WTC11 (cell line): ENCODE data around the gene SIAH3. TPM values are rescaled to one million over a fixed set of nuclear protein-coding genes. Genes with fewer than 3 reads are reported as not detected.

ENCODE experiments used
- ATAC-seq: fragments of 200-7000 bp; cut with Tn5 transposase; 2 replicates; pipeline ENCODE4 v1.10.0; 2021; ENCODE audit warnings: mild to moderate bottlenecking, moderate library complexity
- CTCF ChIA-PET: fragments of 300-600 bp; sonication (Branson Sonifier 250); formaldehyde crosslinking; loops from one replicate; lab custom pipeline; 2021; ENCODE audit warnings: antibody characterized with exemption; lab: Charles Lee
- POLR2A ChIA-PET: fragments of 350-600 bp; sonication (Branson Sonifier 250); formaldehyde crosslinking; loops from one replicate; lab custom pipeline; 2021; ENCODE audit warnings: antibody characterized with exemption; lab: Charles Lee
- DNase-seq: peaks from one replicate; pipeline ENCODE4 v3.0.0; 2021; ENCODE audit warnings: low spot score
- H3K27ac Mint-ChIP-seq: 2 replicates; pipeline ENCODE4 v1.8.0; 2021; ENCODE audit warnings: mixed read lengths
- H3K27me3 Mint-ChIP-seq: 2 replicates; pipeline ENCODE4 v1.8.0; 2021; ENCODE audit warnings: low read depth, mild to moderate bottlenecking, moderate library complexity, mixed read lengths
- H3K36me3 Mint-ChIP-seq: 2 replicates; pipeline ENCODE4 v1.8.0; 2021; ENCODE audit warnings: mixed read lengths
- H3K4me1 Mint-ChIP-seq: 2 replicates; pipeline ENCODE4 v1.8.0; 2022; ENCODE audit warnings: mixed read lengths
- H3K4me3 Mint-ChIP-seq: 2 replicates; pipeline ENCODE4 v1.8.0; 2021; ENCODE audit warnings: mild to moderate bottlenecking, moderate library complexity, mixed read lengths
- H3K9me3 Mint-ChIP-seq: 2 replicates; pipeline ENCODE4 v1.8.0; 2021; ENCODE audit warnings: mixed read lengths
- ARID4B ChIP-seq: sonication (generic); formaldehyde crosslinking; IDR thresholded peaks from 2 replicates; pipeline ENCODE4 v1.8.0; 2023; ENCODE audit warnings: missing genetic modification reagents, mild to moderate bottlenecking, borderline replicate concordance
- ATF1 ChIP-seq: sonication (generic); formaldehyde crosslinking; IDR thresholded peaks from 2 replicates; pipeline ENCODE4 v1.8.1; 2023; ENCODE audit warnings: mild to moderate bottlenecking, moderate library complexity, missing genetic modification reagents
- FOXP4 ChIP-seq: sonication (generic); formaldehyde crosslinking; IDR thresholded peaks from 2 replicates; pipeline ENCODE4 v1.8.0; 2022; ENCODE audit warnings: mild to moderate bottlenecking, missing genetic modification reagents
- GABPB1 ChIP-seq: sonication (generic); formaldehyde crosslinking; IDR thresholded peaks from 2 replicates; pipeline ENCODE4 v1.8.1; 2023; ENCODE audit warnings: mild to moderate bottlenecking, missing genetic modification reagents
- GTF2I ChIP-seq: fragments of 250-450 bp; sonication (Bioruptor Pico); conservative IDR thresholded peaks from 2 replicates; pipeline ENCODE4 v1.4.0; 2021; ENCODE audit warnings: mild to moderate bottlenecking
- IRF1 ChIP-seq: sonication (generic); formaldehyde crosslinking; IDR thresholded peaks from 2 replicates; pipeline ENCODE4 v1.8.0; 2023; ENCODE audit warnings: missing genetic modification reagents
- KAT7 ChIP-seq: sonication (generic); formaldehyde crosslinking; IDR thresholded peaks from 2 replicates; pipeline ENCODE4 v1.8.1; 2023; ENCODE audit warnings: missing genetic modification reagents, mild to moderate bottlenecking, borderline replicate concordance
- OVOL2 ChIP-seq: fragments of 250-450 bp; sonication (Bioruptor Pico); IDR thresholded peaks from 2 replicates; pipeline ENCODE4 v1.9.0; 2021; ENCODE audit warnings: mild to moderate bottlenecking, borderline replicate concordance
- PREB ChIP-seq: sonication (generic); formaldehyde crosslinking; IDR thresholded peaks from 2 replicates; pipeline ENCODE4 v1.8.1; 2022; ENCODE audit warnings: mild to moderate bottlenecking, missing genetic modification reagents, moderate library complexity, borderline replicate concordance
- TP53 ChIP-seq: sonication (generic); formaldehyde crosslinking; IDR thresholded peaks from 2 replicates; pipeline ENCODE4 v1.8.1; 2023; ENCODE audit warnings: mild to moderate bottlenecking, missing genetic modification reagents
- ZNF121 ChIP-seq: sonication (generic); formaldehyde crosslinking; IDR thresholded peaks from 2 replicates; pipeline ENCODE4 v1.8.0; 2023; ENCODE audit warnings: missing genetic modification reagents
- ZNF219 ChIP-seq: sonication (generic); formaldehyde crosslinking; IDR thresholded peaks from 2 replicates; pipeline ENCODE4 v1.8.0; 2023; ENCODE audit warnings: missing genetic modification reagents, mild to moderate bottlenecking, borderline replicate concordance
- ZNF425 ChIP-seq: fragments of 250-450 bp; sonication (Bioruptor Pico); conservative IDR thresholded peaks from 2 replicates; pipeline ENCODE4 v1.9.0; 2021; ENCODE audit warnings: mild to moderate bottlenecking
- total RNA-seq: library from RNA; stranded (reverse); gene quantifications from 3 replicates; pipeline ENCODE4 v1.2.3, GENCODE V29; 2021

The SIAH3 gene
- total RNA-seq, 1 experiment from 2014 or later = 0.31 TPM

GRCh38 chr13:45834411-45834994 lies 17.1 kb downstream of the SIAH3 start (continued):
- TF ChIP-seq ARID4B (CRISPR knock-in tag) = no peak
- no peak for TF ChIP-seq ZNF219 (CRISPR knock-in tag)
- no peak for TF ChIP-seq ATF1 (CRISPR knock-in tag)
- TF ChIP-seq TP53 (CRISPR knock-in tag) = no peak
- no peak for TF ChIP-seq GTF2I (CRISPR knock-in tag)

GRCh38 chr13:45833663-45834375 lies 17.7 kb downstream of the SIAH3 start:
- H3K36me3 Mint-ChIP-seq = no peaks in the 10 kb centered on the region
- TF ChIP-seq PREB (no peak), ZNF121 (CRISPR knock-in tag) (no peak), GABPB1 (CRISPR knock-in tag) (no peak), OVOL2 (CRISPR knock-in tag) (no peak), ZNF425 (CRISPR knock-in tag) (no peak), IRF1 (CRISPR knock-in tag) (no peak), FOXP4 (CRISPR knock-in tag) (no peak), KAT7 (no peak)
- DNase-seq (no peak), ATAC-seq (no peak; the same call in 1 of the 2 replicates)
- no peaks in the 10 kb centered on the region for H3K27me3 Mint-ChIP-seq
- POLR2A ChIA-PET = interaction anchor here (0.7 kb wide), 1 partner anchor 81 kb away, joined by 3 read pairs; no protein-coding TSS in a partner anchor
- no peaks in the 10 kb centered on the region for H3K9me3 Mint-ChIP-seq
- peaks cover 36% of the 10 kb centered on the region for H3K4me1 Mint-ChIP-seq
- H3K27ac Mint-ChIP-seq = no peak overlapping the region
- CTCF ChIA-PET = no interaction called here
- no peak overlapping the region for H3K4me3 Mint-ChIP-seq
